KMS-11 (cell line): ENCODE measurements around the gene SCO2.

Experiments
- H2AFZ ChIP-seq: fragments of 200-600 bp; sonication (generic); 2 replicates; pipeline ENCODE4 v1.6.1; 2016; ENCODE audit warnings: antibody characterized with exemption, mixed run types, low read depth
- H3K27ac ChIP-seq: fragments of 200-600 bp; sonication (generic); 2 replicates; pipeline ENCODE4 v1.6.1; 2016; ENCODE audit warnings: mild to moderate bottlenecking, mixed run types
- H3K27me3 ChIP-seq: fragments of 200-600 bp; sonication (generic); 2 replicates; pipeline ENCODE4 v1.6.1; 2017; ENCODE audit warnings: mild to moderate bottlenecking, low read depth, mixed run types, moderate library complexity; ENCODE audit not compliant: insufficient read depth
- H3K36me3 ChIP-seq: fragments of 200-600 bp; sonication (generic); 2 replicates; pipeline ENCODE4 v1.6.1; 2017; ENCODE audit warnings: mild to moderate bottlenecking, mixed run types; ENCODE audit not compliant: insufficient read depth
- H3K4me1 ChIP-seq: fragments of 200-600 bp; sonication (generic); 2 replicates; pipeline ENCODE4 v1.6.1; 2016; ENCODE audit warnings: mild to moderate bottlenecking, low read depth, mixed run types; ENCODE audit not compliant: poor library complexity, severe bottlenecking
- H3K4me2 ChIP-seq: fragments of 200-600 bp; sonication (generic); 2 replicates; pipeline ENCODE4 v1.7.0; 2016; ENCODE audit warnings: mild to moderate bottlenecking, mixed run types
- H3K4me3 ChIP-seq: fragments of 200-600 bp; sonication (generic); IDR thresholded peaks from 2 replicates; pipeline ENCODE4 v1.6.1; 2017; ENCODE audit warnings: low read depth, low read length, mixed read lengths; ENCODE audit not compliant: insufficient read depth
- H3K79me2 ChIP-seq: fragments of 200-600 bp; sonication (generic); 2 replicates; pipeline ENCODE4 v1.6.1; 2016; ENCODE audit warnings: low read depth, mixed run types; ENCODE audit not compliant: insufficient read depth
- H3K9ac ChIP-seq: fragments of 200-600 bp; sonication (generic); 2 replicates; pipeline ENCODE4 v1.6.1; 2016; ENCODE audit warnings: mild to moderate bottlenecking, mixed run types
- H4K20me1 ChIP-seq: fragments of 200-600 bp; sonication (generic); 2 replicates; pipeline ENCODE4 v1.6.1; 2016; ENCODE audit warnings: mild to moderate bottlenecking, mixed run types; ENCODE audit not compliant: insufficient read depth
- CTCF ChIP-seq: fragments of 200-600 bp; sonication (generic); conservative IDR thresholded peaks from 2 replicates; pipeline ENCODE4 v1.6.1; 2017; ENCODE audit warnings: low read depth, mild to moderate bottlenecking, antibody characterized with exemption, low read length, moderate library complexity, mixed read lengths

The SCO2 gene

GRCh38 chr22:50553310-50553709, 27.9 kb upstream of the SCO2 start:
- Histone ChIP-seq H2AFZ (no peak overlapping the region), H3K9ac (no peak overlapping the region), H3K4me1 (no peaks in the 10 kb centered on the region), H3K4me2 (no peak overlapping the region), H4K20me1 (no peaks in the 10 kb centered on the region), H3K36me3 (no peaks in the 10 kb centered on the region), H3K27me3 (no peaks in the 10 kb centered on the region), H3K79me2 (no peaks in the 10 kb centered on the region), H3K27ac (no peak overlapping the region), H3K4me3 (no peak overlapping the region)
- no peak for TF ChIP-seq CTCF

GRCh38 chr22:50551160-50551752, 25.9 kb upstream of the SCO2 start:
- Histone ChIP-seq H3K4me1 (no peaks in the 10 kb centered on the region), H4K20me1 (no peaks in the 10 kb centered on the region), H3K4me2 (no peak overlapping the region), H3K79me2 (no peaks in the 10 kb centered on the region), H3K27me3 (no peaks in the 10 kb centered on the region), H3K27ac (no peak overlapping the region), H3K9ac (no peak overlapping the region), H3K4me3 (no peak overlapping the region), H2AFZ (no peak overlapping the region), H3K36me3 (no peaks in the 10 kb centered on the region)
- no peak for TF ChIP-seq CTCF

- Histone ChIP-seq H3K9ac (no peak overlapping the region), H3K79me2 (no peaks in the 10 kb centered on the region), H3K4me3 (no peak overlapping the region), H3K27me3 (no peaks in the 10 kb centered on the region), H2AFZ (no peak overlapping the region), H3K4me2 (no peak overlapping the region), H4K20me1 (no peaks in the 10 kb centered on the region), H3K4me1 (peaks cover 4% of the 10 kb centered on the region), H3K36me3 (no peaks in the 10 kb centered on the region), H3K27ac (no peak overlapping the region)
- no peak for TF ChIP-seq CTCF
Measured at GRCh38 chr22:50550395-50550794, 25.0 kb upstream of the SCO2 start.

- no peak for TF ChIP-seq CTCF
- Histone ChIP-seq H4K20me1 (no peaks in the 10 kb centered on the region), H3K36me3 (no peaks in the 10 kb centered on the region), H3K4me1 (peaks cover 15% of the 10 kb centered on the region), H3K27me3 (no peaks in the 10 kb centered on the region), H3K4me2 (no peak overlapping the region), H2AFZ (no peak overlapping the region), H3K4me3 (no peak overlapping the region), H3K9ac (no peak overlapping the region), H3K79me2 (no peaks in the 10 kb centered on the region), H3K27ac (no peak overlapping the region)
Measured at GRCh38 chr22:50548921-50549790, 23.8 kb upstream of the SCO2 start.
